HepG2 (cell line): ENCODE data around the gene PLIN3. TPM values are rescaled to one million over a fixed set of nuclear protein-coding genes. Genes with fewer than 3 reads are reported as not detected.
A peak's percentile ranks its signal among the peaks of the same experiment; 100 is the strongest.

Source experiments
- CCAR2 ChIP-seq: fragments of 200-400 bp; formaldehyde crosslinking; optimal IDR thresholded peaks from 2 replicates; pipeline ENCODE3; 2018; ENCODE audit warnings: low read depth, mild to moderate bottlenecking, low read length, moderate library complexity
- CHD4 ChIP-seq: fragments of 200-600 bp; sonication (generic); IDR thresholded peaks from 2 replicates; pipeline ENCODE4 v1.7.0; 2017; ENCODE audit warnings: mild to moderate bottlenecking, low read length, borderline replicate concordance
- GABPB1 ChIP-seq: IDR thresholded peaks from 2 replicates; pipeline ENCODE4 v1.6.1; 2016; ENCODE audit warnings: mild to moderate bottlenecking, missing genetic modification reagents, moderate library complexity, missing compliant biosample characterization
- MAFK ChIP-seq, 2 experiments: IDR thresholded peaks in 1 of 2; conservative IDR thresholded peaks in 1 of 2; 2 replicates each; pipeline ENCODE4 v1.6.1; 2011; ENCODE audit warnings: improper control_type of control experiment in 2 of 2, low read length in 2 of 2
- MIER3 ChIP-seq: IDR thresholded peaks from 2 replicates; pipeline ENCODE4 v1.6.1; 2016; ENCODE audit warnings: missing compliant biosample characterization, borderline replicate concordance
- NR3C1 ChIP-seq: sonication (generic); formaldehyde crosslinking; IDR thresholded peaks from 2 replicates; pipeline ENCODE4 v1.4.0; 2020; ENCODE audit warnings: missing genetic modification reagents
- POGZ ChIP-seq: sonication (generic); formaldehyde crosslinking; IDR thresholded peaks from 2 replicates; pipeline ENCODE4 v1.4.0; 2020; ENCODE audit warnings: mild to moderate bottlenecking, missing genetic modification reagents
- SAFB2 ChIP-seq: sonication (generic); formaldehyde crosslinking; IDR thresholded peaks from 2 replicates; pipeline ENCODE4 v1.5.1; 2020; ENCODE audit warnings: missing genetic modification reagents, low read depth, mild to moderate bottlenecking, borderline replicate concordance
- ZFY ChIP-seq: sonication (generic); formaldehyde crosslinking; IDR thresholded peaks from 2 replicates; pipeline ENCODE4 v1.4.0; 2020; ENCODE audit warnings: missing genetic modification reagents
- ZKSCAN8 ChIP-seq: IDR thresholded peaks from 2 replicates; pipeline ENCODE4 v1.6.1; 2016; ENCODE audit warnings: borderline replicate concordance, missing genetic modification reagents, missing compliant biosample characterization
- ZNF232 ChIP-seq: sonication (generic); formaldehyde crosslinking; IDR thresholded peaks from 2 replicates; pipeline ENCODE4 v1.4.0; 2020; ENCODE audit warnings: missing genetic modification reagents, borderline replicate concordance
- ZNF564 ChIP-seq: sonication (generic); formaldehyde crosslinking; IDR thresholded peaks from 2 replicates; pipeline ENCODE4 v1.8.1; 2023; ENCODE audit warnings: mild to moderate bottlenecking, missing genetic modification reagents
- ZNF674 ChIP-seq: sonication (generic); formaldehyde crosslinking; IDR thresholded peaks from 2 replicates; pipeline ENCODE4 v1.5.0; 2020; ENCODE audit warnings: low read depth, mild to moderate bottlenecking, missing genetic modification reagents
- ZNF709 ChIP-seq: sonication (generic); formaldehyde crosslinking; IDR thresholded peaks from 2 replicates; pipeline ENCODE4 v1.5.0; 2020; ENCODE audit warnings: mild to moderate bottlenecking, missing genetic modification reagents
- polyA plus RNA-seq, 8 experiments: library from polyadenylated mRNA; depleted of rRNA in 3 of 8; stranded (reverse) in 7 of 8; unstranded in 1 of 8; fragments of >200 nt; fragmentation: Illumina TruSeq in 4 of 8; extraction: Trizol in 4 of 8; gene quantifications; 2 replicates each; pipeline versions ENCODE4 v1.2.1 to v1.2.3, GENCODE V29; 2011 to 2016; ENCODE audit warnings: low read depth in 4 of 8, missing spikeins in 1 of 8, mixed read lengths in 1 of 8; ENCODE audit not compliant: insufficient read depth in 1 of 8
- total RNA-seq, 5 experiments: library from RNA; depleted of rRNA; stranded (reverse); fragments of >200 nt; fragmentation: Illumina TruSeq; extraction: Trizol; gene quantifications; 2 replicates each; pipeline ENCODE4 v1.2.3, GENCODE V29; 2016; ENCODE audit warnings: low read depth in 1 of 5
- TF ChIP-seq, protein P1 (sequence below): sonication (generic); formaldehyde crosslinking; IDR thresholded peaks from 2 replicates; pipeline ENCODE4 v1.4.0; 2020; ENCODE audit warnings: mild to moderate bottlenecking, missing genetic modification reagents
- TF ChIP-seq, protein P2 (sequence below): IDR thresholded peaks from 2 replicates; pipeline ENCODE4 v1.4.0; 2020; ENCODE audit warnings: mild to moderate bottlenecking, missing genetic modification reagents
- TF ChIP-seq, protein P3 (sequence below): sonication (generic); formaldehyde crosslinking; IDR thresholded peaks from 2 replicates; pipeline ENCODE4 v1.4.0; 2020; ENCODE audit warnings: missing genetic modification reagents
- TF ChIP-seq, protein P4 (sequence below): sonication (generic); formaldehyde crosslinking; IDR thresholded peaks from 2 replicates; pipeline ENCODE4 v1.8.0; 2022; ENCODE audit warnings: missing genetic modification reagents, mild to moderate bottlenecking, inconsistent platforms, borderline replicate concordance

Gene PLIN3
- total and polyA plus RNA-seq, 2 of the 13 experiments (the other 11 are each of a cell fraction or from before 2014, with no cell fraction given): 49.3 to 57.9 TPM

DNA sequence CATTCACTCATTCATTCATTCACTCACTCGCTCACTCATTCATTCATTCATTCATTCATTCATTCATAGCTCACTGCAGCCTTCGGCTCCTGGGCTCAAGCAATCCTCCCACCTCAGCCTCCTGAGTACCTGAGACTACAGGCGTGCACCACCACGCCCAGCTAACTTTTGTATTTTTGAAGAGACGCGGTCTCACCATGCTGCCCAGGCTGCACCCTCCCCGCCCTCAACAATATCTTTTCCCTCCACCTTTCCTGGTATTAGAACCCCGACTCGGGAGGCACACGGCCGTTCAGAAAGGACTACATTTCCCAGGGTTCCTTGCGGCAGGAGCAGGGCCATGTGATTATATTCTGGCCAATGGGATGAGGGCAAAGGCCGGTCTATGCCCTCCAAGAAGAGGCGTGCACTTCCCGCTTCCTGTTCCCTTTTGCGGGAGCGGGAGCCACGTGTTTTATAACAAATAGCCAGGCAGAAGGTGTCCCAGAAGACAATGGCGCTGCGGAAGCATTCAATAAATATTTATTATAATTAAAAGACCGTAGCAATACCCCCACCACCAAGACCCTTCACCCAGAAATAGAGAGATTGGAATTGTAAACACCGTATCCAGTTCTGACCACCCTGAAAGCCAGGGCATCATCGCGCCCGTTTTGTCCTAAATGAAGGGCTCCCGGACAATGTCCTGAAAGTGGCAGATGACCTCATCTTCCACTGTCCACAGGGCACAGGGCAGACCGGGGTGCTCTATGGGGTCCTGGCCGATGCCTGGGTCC lies 51.9 kb downstream of the PLIN3 start (continued):
- TF ChIP-seq POGZ (CRISPR knock-in tag) (0 out of 2 replicates have a peak, but pooled peaks have one; percentile 17), ZFY (CRISPR knock-in tag) (no peak; the same call in 1 of the 2 replicates), ZNF709 (CRISPR knock-in tag) (no peak), CHD4 (peak; percentile 93; the same call in 1 of the 2 replicates), MAFK (conservative IDR thresholded peaks at IDR 0.05 in 1 of 2, IDR thresholded peaks at IDR 0.05 in 1 of 2; ENCODE audit: low read length in 2 of 2) (no peak), ZNF232 (CRISPR knock-in tag) (no peak), ZKSCAN8 (CRISPR knock-in tag) (no peak), SAFB2 (no peak), ZNF564 (no peak), NR3C1 (CRISPR knock-in tag) (no peak), ZNF674 (no peak), CCAR2 (no peak), GABPB1 (CRISPR knock-in tag) (peak; percentile 91), MIER3 (no peak)
- TF ChIP-seq, protein P1, sequence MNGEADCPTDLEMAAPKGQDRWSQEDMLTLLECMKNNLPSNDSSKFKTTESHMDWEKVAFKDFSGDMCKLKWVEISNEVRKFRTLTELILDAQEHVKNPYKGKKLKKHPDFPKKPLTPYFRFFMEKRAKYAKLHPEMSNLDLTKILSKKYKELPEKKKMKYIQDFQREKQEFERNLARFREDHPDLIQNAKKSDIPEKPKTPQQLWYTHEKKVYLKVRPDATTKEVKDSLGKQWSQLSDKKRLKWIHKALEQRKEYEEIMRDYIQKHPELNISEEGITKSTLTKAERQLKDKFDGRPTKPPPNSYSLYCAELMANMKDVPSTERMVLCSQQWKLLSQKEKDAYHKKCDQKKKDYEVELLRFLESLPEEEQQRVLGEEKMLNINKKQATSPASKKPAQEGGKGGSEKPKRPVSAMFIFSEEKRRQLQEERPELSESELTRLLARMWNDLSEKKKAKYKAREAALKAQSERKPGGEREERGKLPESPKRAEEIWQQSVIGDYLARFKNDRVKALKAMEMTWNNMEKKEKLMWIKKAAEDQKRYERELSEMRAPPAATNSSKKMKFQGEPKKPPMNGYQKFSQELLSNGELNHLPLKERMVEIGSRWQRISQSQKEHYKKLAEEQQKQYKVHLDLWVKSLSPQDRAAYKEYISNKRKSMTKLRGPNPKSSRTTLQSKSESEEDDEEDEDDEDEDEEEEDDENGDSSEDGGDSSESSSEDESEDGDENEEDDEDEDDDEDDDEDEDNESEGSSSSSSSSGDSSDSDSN (CRISPR knock-in tag): no peak
- TF ChIP-seq, protein P2, sequence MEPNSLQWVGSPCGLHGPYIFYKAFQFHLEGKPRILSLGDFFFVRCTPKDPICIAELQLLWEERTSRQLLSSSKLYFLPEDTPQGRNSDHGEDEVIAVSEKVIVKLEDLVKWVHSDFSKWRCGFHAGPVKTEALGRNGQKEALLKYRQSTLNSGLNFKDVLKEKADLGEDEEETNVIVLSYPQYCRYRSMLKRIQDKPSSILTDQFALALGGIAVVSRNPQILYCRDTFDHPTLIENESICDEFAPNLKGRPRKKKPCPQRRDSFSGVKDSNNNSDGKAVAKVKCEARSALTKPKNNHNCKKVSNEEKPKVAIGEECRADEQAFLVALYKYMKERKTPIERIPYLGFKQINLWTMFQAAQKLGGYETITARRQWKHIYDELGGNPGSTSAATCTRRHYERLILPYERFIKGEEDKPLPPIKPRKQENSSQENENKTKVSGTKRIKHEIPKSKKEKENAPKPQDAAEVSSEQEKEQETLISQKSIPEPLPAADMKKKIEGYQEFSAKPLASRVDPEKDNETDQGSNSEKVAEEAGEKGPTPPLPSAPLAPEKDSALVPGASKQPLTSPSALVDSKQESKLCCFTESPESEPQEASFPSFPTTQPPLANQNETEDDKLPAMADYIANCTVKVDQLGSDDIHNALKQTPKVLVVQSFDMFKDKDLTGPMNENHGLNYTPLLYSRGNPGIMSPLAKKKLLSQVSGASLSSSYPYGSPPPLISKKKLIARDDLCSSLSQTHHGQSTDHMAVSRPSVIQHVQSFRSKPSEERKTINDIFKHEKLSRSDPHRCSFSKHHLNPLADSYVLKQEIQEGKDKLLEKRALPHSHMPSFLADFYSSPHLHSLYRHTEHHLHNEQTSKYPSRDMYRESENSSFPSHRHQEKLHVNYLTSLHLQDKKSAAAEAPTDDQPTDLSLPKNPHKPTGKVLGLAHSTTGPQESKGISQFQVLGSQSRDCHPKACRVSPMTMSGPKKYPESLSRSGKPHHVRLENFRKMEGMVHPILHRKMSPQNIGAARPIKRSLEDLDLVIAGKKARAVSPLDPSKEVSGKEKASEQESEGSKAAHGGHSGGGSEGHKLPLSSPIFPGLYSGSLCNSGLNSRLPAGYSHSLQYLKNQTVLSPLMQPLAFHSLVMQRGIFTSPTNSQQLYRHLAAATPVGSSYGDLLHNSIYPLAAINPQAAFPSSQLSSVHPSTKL (CRISPR knock-in tag): 0 out of 2 replicates have a peak, but pooled peaks have one; percentile 5
- TF ChIP-seq, protein P3, sequence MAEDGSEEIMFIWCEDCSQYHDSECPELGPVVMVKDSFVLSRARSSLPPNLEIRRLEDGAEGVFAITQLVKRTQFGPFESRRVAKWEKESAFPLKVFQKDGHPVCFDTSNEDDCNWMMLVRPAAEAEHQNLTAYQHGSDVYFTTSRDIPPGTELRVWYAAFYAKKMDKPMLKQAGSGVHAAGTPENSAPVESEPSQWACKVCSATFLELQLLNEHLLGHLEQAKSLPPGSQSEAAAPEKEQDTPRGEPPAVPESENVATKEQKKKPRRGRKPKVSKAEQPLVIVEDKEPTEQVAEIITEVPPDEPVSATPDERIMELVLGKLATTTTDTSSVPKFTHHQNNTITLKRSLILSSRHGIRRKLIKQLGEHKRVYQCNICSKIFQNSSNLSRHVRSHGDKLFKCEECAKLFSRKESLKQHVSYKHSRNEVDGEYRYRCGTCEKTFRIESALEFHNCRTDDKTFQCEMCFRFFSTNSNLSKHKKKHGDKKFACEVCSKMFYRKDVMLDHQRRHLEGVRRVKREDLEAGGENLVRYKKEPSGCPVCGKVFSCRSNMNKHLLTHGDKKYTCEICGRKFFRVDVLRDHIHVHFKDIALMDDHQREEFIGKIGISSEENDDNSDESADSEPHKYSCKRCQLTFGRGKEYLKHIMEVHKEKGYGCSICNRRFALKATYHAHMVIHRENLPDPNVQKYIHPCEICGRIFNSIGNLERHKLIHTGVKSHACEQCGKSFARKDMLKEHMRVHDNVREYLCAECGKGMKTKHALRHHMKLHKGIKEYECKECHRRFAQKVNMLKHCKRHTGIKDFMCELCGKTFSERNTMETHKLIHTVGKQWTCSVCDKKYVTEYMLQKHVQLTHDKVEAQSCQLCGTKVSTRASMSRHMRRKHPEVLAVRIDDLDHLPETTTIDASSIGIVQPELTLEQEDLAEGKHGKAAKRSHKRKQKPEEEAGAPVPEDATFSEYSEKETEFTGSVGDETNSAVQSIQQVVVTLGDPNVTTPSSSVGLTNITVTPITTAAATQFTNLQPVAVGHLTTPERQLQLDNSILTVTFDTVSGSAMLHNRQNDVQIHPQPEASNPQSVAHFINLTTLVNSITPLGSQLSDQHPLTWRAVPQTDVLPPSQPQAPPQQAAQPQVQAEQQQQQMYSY (CRISPR knock-in tag): no peak
- TF ChIP-seq, protein P4, sequence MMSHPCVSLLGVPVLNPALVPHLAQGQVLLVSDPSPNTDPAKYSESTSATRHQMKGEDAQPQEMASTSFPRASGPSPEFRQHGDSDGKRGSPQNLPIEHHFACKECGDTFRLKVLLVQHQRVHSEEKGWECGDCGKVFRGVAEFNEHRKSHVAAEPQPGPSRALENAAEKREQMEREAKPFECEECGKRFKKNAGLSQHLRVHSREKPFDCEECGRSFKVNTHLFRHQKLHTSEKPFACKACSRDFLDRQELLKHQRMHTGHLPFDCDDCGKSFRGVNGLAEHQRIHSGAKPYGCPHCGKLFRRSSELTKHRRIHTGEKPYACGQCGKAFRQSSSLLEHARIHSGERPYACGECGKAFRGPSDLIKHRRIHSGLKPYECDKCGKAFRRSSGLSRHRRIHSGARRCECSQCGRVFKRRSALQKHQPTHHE (CRISPR knock-in tag): no peak
